Pulmonary artery endothelial cell (primary cell): ENCODE measurements around the gene FZD1. TPM values are rescaled to one million over a fixed set of nuclear protein-coding genes. Genes with fewer than 3 reads are reported as not detected.

ENCODE experiments used
- DNase-seq: peaks from one replicate; pipeline ENCODE4 v3.0.0-alpha.2; 2011; ENCODE audit warnings: low read depth, low spot score
- total RNA-seq: library from RNA; depleted of rRNA; stranded (reverse); fragments of >200 nt; gene quantifications from 2 replicates; pipeline ENCODE4 v1.2.3, GENCODE V29; 2014

Gene FZD1
- 2.6 and 4.7 TPM in 2 replicates for total RNA-seq

- DNase-seq: peak; percentile 95
Observed at GRCh38 chr7:91264046-91264923, at the start of gene FZD1. Gene FZD1, plus strand, starts transcription at chr7:91264433. Its CDS starts 448 bp downstream, at chr7:91264881.

- no peak for DNase-seq
Observed at GRCh38 chr7:91226411-91226810, 37.8 kb upstream of the FZD1 start.

DNA sequence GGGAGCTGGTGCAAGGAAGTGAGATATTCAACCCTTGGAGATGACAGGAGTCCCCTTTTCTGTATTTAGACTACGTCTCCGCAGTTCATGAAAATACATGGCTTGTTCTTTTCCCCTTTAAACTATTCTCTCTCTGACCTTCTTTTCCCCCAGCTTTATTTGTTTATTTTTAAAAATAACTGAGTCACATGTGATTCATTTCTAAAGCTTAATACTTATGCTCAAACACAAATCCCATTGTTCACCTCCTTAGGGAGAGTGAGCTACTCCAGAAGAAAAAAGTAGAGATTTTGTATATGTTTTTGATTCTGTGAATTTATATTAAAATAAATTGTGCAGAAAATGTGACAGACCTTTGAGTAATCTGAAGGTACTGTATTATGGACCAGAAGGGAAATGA is 35.9 kb upstream of the FZD1 start:
- DNase-seq: no peak

DNA sequence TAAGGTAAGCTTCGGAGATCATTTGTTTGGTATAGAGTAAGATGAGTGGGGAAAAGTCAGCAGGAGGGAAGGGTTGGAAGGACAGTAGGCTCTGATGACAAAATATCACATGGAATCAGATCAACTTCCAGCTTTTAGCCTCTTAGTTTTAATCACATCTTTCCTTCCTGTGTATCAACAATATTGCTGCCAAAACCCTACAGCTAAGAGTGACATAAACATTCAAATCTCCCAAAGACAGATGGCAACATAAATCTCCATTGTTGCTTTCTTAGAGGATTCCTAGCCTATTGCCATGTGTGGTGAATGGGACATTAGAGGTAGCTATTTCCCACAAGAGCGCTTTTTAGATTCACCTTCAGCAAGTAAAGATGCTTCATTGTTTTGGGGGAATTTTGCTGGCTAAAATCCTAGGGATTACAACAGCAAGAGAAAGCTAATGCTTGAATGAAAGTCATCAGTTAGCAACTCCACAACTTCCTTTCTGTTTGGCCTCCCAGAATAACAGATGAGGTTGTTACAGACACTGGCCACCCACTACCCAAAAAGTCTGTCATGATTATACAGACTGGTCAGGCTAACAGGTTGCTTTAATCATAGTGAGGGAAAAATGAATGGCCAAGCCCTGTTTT is 35.2 kb upstream of the FZD1 start:
- no peak for DNase-seq

GRCh38 chr7:91230100-91230499 is 34.1 kb upstream of the FZD1 start:
- no peak for DNase-seq

DNA sequence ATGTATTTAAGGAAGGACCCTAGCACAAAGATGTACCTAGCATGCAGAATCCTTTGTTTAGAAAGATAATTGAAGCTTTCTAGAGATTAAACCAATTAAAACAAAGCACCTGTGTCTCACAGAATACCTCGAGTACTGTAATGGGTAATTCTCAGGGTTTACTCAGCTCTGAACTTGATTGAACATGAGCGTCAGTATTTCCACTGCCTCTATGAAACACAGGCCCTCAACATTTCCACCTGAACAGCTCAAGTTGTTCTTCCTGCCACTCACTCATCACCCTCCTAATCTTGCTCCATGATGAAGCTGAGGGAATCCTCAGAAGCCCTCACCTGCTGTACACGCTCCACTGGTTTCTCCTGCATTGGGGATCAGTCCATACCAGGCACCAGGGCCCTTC is 33.7 kb upstream of the FZD1 start:
- no peak for DNase-seq

- DNase-seq: no peak
Observed at GRCh38 chr7:91233212-91233611, 31.0 kb upstream of the FZD1 start.

DNA sequence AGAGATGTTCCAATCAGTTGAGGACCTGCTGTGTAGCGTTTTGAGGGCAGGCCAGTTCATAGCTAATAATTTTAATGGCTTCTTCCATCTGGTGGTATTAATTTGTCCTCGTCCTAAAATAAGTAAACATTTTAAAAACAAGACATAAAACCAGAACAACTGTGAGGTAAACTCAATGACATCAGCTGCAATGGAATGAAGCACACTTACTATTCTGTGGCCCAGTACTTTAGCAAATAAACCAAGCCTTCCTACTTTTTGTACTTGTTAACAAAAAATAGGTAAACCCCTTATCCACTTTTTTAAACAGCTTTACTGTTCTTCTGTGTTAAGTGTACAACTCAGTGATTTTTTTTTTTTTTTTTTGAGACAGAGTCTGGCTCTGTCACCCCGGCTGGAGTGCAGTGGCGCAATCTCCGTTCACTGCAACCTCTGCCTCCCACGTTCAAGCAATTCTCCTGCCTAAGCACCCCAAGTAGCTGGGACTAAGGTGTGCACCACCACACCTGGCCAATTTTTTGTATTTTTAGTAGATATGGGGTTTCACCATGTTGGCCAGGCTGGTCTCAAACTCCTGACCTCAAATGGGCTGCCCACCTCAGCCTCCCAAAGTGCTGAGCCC is 28.9 kb upstream of the FZD1 start:
- DNase-seq: no peak

GRCh38 chr7:91239171-91239604 is 25.0 kb upstream of the FZD1 start:
- DNase-seq: peak; percentile 32

DNA sequence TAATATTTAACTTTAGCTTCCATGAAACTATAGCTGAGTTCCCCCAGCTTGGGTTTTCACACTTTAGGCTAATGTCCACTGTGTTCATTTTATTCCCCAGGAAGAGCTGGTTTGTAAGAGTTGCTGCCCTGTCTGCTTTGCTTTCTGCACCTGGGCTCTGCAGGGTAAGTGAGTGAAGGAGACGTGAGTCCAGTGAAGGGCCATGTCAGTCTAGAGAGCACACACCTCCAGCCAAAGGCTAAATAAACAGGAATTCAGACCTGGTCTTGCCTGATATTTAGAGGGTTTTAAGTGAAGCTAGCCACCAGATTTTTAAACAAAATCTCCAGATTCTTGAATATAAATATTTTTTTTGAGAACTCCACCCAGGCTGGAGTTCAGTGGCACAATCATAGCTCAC is 24.5 kb upstream of the FZD1 start:
- no peak for DNase-seq

- no peak for DNase-seq
Observed at GRCh38 chr7:91240376-91240941, 23.8 kb upstream of the FZD1 start.

DNA sequence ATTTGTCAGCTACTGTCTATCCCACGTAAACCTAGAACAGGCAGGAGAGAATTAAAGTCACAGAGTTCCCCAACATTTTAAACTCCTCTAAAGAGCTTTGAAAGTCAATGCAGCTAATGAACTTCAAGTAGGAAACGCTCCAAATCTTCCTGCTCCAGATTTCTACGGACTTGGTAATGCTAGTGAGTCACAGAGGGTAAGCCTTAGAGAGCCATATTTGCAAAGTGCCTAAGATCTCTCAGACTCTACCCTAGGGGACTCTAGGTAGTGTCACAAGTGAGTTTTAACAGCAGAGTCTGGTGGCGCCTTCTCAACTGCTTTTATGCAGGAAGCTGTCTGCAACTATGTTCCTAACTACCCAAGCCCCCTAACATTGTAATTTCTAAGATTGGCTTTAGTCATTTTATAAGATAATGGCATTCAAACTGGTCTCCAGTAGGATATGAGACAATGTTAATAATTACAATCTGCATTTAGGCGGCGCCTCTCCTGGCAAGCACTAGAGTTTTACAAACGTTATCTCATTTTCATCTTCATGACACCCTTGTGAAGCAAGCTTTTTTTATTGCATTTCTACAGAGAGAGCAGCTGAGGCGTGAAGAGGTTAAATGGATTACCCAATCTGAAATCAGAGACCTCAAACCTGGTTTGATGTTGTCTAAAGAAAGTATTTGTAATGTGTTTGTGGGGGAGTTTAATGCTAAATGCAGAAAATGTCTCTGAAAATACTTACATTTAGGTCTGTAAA is 22.0 kb upstream of the FZD1 start:
- no peak for DNase-seq

GRCh38 chr7:91243591-91244301 is 20.5 kb upstream of the FZD1 start:
- no peak for DNase-seq

DNA sequence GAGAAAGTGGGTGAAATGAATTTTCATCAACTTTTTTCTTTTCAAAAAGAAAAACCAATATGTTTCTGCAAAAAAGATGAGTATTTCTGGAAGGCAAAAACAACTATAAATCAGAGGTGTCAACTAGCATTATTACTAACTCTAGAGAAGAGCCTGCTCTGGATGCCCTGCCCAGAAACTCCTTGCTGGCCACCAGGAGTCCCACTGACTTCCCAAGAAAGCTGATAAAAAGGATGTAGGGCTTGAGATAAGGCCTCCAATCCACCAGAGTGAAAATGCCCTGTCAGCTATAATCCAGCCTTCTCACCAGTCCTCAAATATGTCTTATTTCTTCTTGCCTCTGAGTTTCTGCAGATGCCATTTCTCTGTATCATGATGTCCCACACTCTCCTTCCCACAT is 16.7 kb upstream of the FZD1 start:
- DNase-seq: no peak

GRCh38 chr7:91248996-91249395 is 15.2 kb upstream of the FZD1 start:
- no peak for DNase-seq

- DNase-seq: no peak
Observed at GRCh38 chr7:91249506-91250233, 14.6 kb upstream of the FZD1 start.

DNA sequence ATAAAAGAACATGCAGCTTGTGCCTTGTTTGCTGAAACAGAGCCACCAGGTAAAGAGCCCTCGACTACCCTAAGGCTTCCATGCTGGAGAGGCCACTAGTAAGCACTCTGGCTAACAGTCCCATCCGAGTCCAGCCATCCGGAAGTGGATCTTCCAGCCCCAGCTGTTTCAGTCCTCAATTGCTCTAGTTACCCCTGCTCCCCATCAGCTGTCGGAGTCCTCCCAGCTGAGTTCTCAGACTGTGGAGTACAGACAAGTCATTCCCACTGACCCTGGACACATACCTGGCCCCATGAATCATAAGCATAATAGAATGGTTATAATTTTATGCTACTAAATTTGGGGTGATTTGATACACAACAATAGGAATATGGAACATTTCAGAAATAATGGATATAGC is 13.5 kb upstream of the FZD1 start:
- no peak for DNase-seq

- DNase-seq: no peak
Observed at GRCh38 chr7:91251877-91252276, 12.4 kb upstream of the FZD1 start.

DNA sequence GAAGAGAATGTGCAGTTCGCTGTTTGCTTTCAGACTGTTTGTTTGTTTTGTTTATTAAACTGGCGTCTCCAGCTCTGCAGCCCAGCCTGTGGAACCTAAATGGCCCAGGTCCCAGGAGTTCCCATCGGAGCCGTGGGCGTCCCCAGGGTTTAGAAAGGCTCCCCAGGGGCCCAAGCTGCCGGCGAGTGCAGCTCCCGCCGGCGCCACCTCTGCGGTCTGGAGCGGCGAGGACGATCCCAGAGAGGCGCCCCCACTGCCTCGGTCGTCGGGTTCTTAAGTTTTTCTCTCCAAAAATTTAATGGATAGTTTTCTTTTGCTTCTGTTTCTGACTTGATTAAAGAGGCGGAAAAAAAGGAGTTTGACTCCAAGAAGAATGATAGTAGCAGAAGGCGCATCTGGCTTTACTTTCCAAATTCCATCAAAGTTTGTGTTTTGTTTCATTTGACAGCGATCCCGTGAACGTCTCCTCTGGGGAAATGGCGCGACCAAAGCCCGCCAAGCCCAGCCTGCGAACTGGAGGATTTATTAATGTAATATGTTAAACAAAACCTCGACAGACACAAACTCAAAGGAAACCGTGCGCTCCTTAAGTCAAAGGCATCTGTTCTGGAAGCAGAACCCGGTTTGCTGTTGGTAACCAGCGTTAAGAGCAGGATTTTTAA is 718 bp upstream of the FZD1 start:
- no peak for DNase-seq
